ENCODE data around the gene ZFHX3.

DNA sequence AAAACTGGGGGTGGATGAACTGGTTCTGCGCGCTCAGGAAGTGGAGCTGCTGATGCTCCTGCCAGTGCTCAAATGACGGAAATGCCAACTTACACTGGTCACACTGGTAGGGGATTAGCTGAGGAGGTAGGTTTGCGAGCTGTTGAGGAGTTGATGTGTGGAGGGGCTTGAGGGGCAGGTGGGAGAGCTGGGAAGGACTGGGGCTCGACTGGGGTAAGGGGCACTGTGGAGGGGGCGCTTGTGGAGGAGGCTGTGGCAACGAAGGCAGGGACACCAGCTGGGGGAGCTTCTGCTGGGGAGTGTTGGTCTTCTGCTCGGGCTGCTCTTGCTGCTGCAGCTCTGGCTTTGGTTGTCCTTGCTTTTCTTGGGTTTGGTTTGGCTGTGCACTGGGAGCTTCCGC lies 252.9 kb downstream of the ZFHX3 start:
- TF ChIP-seq POLR2AphosphoS5 (IDR thresholded peaks at IDR 0.05; ENCODE audit: borderline replicate concordance, low read depth, low read length): no peak
- TF ChIP-seq EZH2 (IDR thresholded peaks at IDR 0.05): no peak

Data from SK-N-MC (cell line).